Measurements from ENCODE around the gene CTDSPL. TPM values are rescaled to one million over a fixed set of nuclear protein-coding genes. Genes with fewer than 3 reads are reported as not detected.

CTDSPL gene
- total RNA-seq, 1 experiment from 2014 or later = 124 TPM

GRCh38 chr3:37992271-37993066 lies 130.8 kb downstream of the CTDSPL start:
- Histone ChIP-seq H3K9me3 (ENCODE audit: insufficient read depth, low read depth) (no peaks in the 10 kb centered on the region), H3K79me2 (ENCODE audit: low read depth) (peaks cover 8% of the 10 kb centered on the region; the same call in 1 of the 2 replicates), H4K20me1 (ENCODE audit: insufficient read depth) (no peaks in the 10 kb centered on the region), H3K9me2 (ENCODE audit: insufficient read depth) (no peaks in the 10 kb centered on the region), H3F3A (ENCODE audit: insufficient read depth, low read depth) (peaks cover 40% of the 10 kb centered on the region; the same call in 1 of the 2 replicates), H3K27me3 (ENCODE audit: insufficient read depth, low read depth) (no peaks in the 10 kb centered on the region), H2AFZ (no peak overlapping the region), H3K27ac (peak overlapping the region; percentile 80), H3K4me1 (replicated peaks; ENCODE audit: insufficient read depth) (peaks cover 71% of the 10 kb centered on the region), H3K4me2 (peak overlapping the region; percentile 74), H3K36me3 (ENCODE audit: low read depth) (no peaks in the 10 kb centered on the region), H3K4me3 (peak overlapping the region; percentile 53; the same call in 1 of the 2 replicates)
- intact Hi-C loops (cut with micrococcal nuclease; ENCODE audit: unreplicated experiment) = loop anchor here (1.0 kb wide), 1 partner anchor 46 kb away; no protein-coding TSS in a partner anchor
- ChIA-PET CTCF (no interaction called here), POLR2A (ENCODE audit: unreplicated experiment) (interaction anchor here (0.5 to 0.7 kb wide), 2 partner anchors 47 to 82 kb away, joined by 3 read pairs; no protein-coding TSS in a partner anchor)
- BruUV-seq (replicated peaks) = TSS peak; percentile 89
- TF ChIP-seq EZH2 (IDR thresholded peaks at IDR 0.05; ENCODE audit: low read depth) (no peak), CTCF (conservative IDR thresholded peaks at IDR 0.05) (no peak)
- peak; percentile 75 to 93 for DNase-seq

- H3K4me3 ChIP-seq = peak overlapping the region; percentile 53; the same call in 1 of the 2 replicates
- H3K4me1 ChIP-seq (replicated peaks; ENCODE audit: insufficient read depth) = peaks cover 65% of the 10 kb centered on the region
- peak overlapping the region; percentile 74 for H3K4me2 ChIP-seq
- H3K9me3 ChIP-seq (ENCODE audit: insufficient read depth, low read depth) = no peaks in the 10 kb centered on the region
- H3F3A ChIP-seq (ENCODE audit: insufficient read depth, low read depth) = peaks cover 40% of the 10 kb centered on the region; the same call in 1 of the 2 replicates
- no peak for TF ChIP-seq EZH2 (IDR thresholded peaks at IDR 0.05; ENCODE audit: low read depth)
- no peak for TF ChIP-seq CTCF (conservative IDR thresholded peaks at IDR 0.05)
- H3K79me2 ChIP-seq (ENCODE audit: low read depth) = peaks cover 8% of the 10 kb centered on the region; the same call in 1 of the 2 replicates
- H3K36me3 ChIP-seq (ENCODE audit: low read depth) = no peaks in the 10 kb centered on the region
- no peaks in the 10 kb centered on the region for H4K20me1 ChIP-seq (ENCODE audit: insufficient read depth)
- POLR2A ChIA-PET (ENCODE audit: unreplicated experiment) = interaction anchor here (0.5 kb wide), 1 partner anchor 83 kb away, joined by 3 read pairs; no protein-coding TSS in a partner anchor
- no peak for DNase-seq
- CTCF ChIA-PET = no interaction called here
- H3K27ac ChIP-seq = peak overlapping the region; percentile 80
- no peaks in the 10 kb centered on the region for H3K27me3 ChIP-seq (ENCODE audit: insufficient read depth, low read depth)
- no peaks in the 10 kb centered on the region for H3K9me2 ChIP-seq (ENCODE audit: insufficient read depth)
- BruUV-seq (replicated peaks) = TSS peak; percentile 40
- intact Hi-C loops (cut with micrococcal nuclease; ENCODE audit: unreplicated experiment) = no loop called here
- no peak overlapping the region for H2AFZ ChIP-seq
Observed at GRCh38 chr3:37993067-37993455, 131.4 kb downstream of the CTDSPL start.

- H3K4me2 ChIP-seq = peak overlapping the region; percentile 74
Observed at GRCh38 chr3:37993460-37993819, 131.8 kb downstream of the CTDSPL start.

More at GRCh38 chr3:37993460-37993819, 131.8 kb downstream of the CTDSPL start:
- no peaks in the 10 kb centered on the region for H3K9me3 ChIP-seq (ENCODE audit: insufficient read depth, low read depth)
- no peaks in the 10 kb centered on the region for H3K27me3 ChIP-seq (ENCODE audit: insufficient read depth, low read depth)
- H3K4me3 ChIP-seq = no peak overlapping the region
- POLR2A ChIA-PET (ENCODE audit: unreplicated experiment) = no interaction called here
- no TSS peak for BruUV-seq (replicated peaks)
- H3K27ac ChIP-seq = peak overlapping the region; percentile 80
- no peaks in the 10 kb centered on the region for H4K20me1 ChIP-seq (ENCODE audit: insufficient read depth)
- peaks cover 8% of the 10 kb centered on the region; the same call in 1 of the 2 replicates for H3K79me2 ChIP-seq (ENCODE audit: low read depth)
- no peaks in the 10 kb centered on the region for H3K36me3 ChIP-seq (ENCODE audit: low read depth)
- intact Hi-C loops (cut with micrococcal nuclease; ENCODE audit: unreplicated experiment) = no loop called here
- CTCF ChIA-PET = no interaction called here
- TF ChIP-seq EZH2 (IDR thresholded peaks at IDR 0.05; ENCODE audit: low read depth) (no peak), CTCF (conservative IDR thresholded peaks at IDR 0.05) (no peak)
- no peak for DNase-seq
- no peak overlapping the region for H2AFZ ChIP-seq
- peaks cover 61% of the 10 kb centered on the region for H3K4me1 ChIP-seq (replicated peaks; ENCODE audit: insufficient read depth)
- peaks cover 40% of the 10 kb centered on the region; the same call in 1 of the 2 replicates for H3F3A ChIP-seq (ENCODE audit: insufficient read depth, low read depth)
- no peaks in the 10 kb centered on the region for H3K9me2 ChIP-seq (ENCODE audit: insufficient read depth)

Data from PC-9 (cell line).